Mesenchymal stem cell (in vitro differentiated cells and primary cell): Measurements from ENCODE around the gene PSMB11.

ENCODE experiments used
- DNase-seq: peaks from one replicate; pipeline ENCODE4 v3.0.0-alpha.2; 2013
- H2AFZ ChIP-seq: one replicate; pipeline ENCODE4 v1.6.1; 2013; ENCODE audit warnings: low read depth, mild to moderate bottlenecking, control low read depth, inconsistent platforms, low read length, moderate library complexity
- H2AK5ac ChIP-seq: 2 replicates; pipeline ENCODE4 v1.6.1; 2013; ENCODE audit warnings: low read length, moderate library complexity, mild to moderate bottlenecking, inconsistent platforms; ENCODE audit not compliant: severe bottlenecking
- H2BK120ac ChIP-seq: one replicate; pipeline ENCODE4 v1.6.1; 2013; ENCODE audit warnings: low read depth, mild to moderate bottlenecking, inconsistent platforms, low read length, moderate library complexity
- H2BK12ac ChIP-seq, 2 experiments: one replicate each; pipeline ENCODE4 v1.6.1; 2013; ENCODE audit warnings: inconsistent platforms in 2 of 2, low read length in 2 of 2, mild to moderate bottlenecking in 2 of 2, moderate library complexity in 2 of 2, control low read depth in 1 of 2
- H2BK15ac ChIP-seq: one replicate; pipeline ENCODE4 v1.6.1; 2013; ENCODE audit warnings: mild to moderate bottlenecking, low read depth, inconsistent platforms; ENCODE audit not compliant: poor library complexity, severe bottlenecking
- H2BK5ac ChIP-seq: 2 replicates; pipeline ENCODE4 v1.6.1; 2013; ENCODE audit warnings: low read depth, mild to moderate bottlenecking, low read length, control low read depth, inconsistent platforms; ENCODE audit not compliant: poor library complexity, severe bottlenecking
- H3K14ac ChIP-seq, 2 experiments: one replicate each; pipeline ENCODE4 v1.6.1; 2013; ENCODE audit warnings: inconsistent platforms in 2 of 2, low read length in 2 of 2, control low read depth in 1 of 2, mild to moderate bottlenecking in 1 of 2, moderate library complexity in 1 of 2
- H3K18ac ChIP-seq, 2 experiments: one replicate each; pipeline ENCODE4 v1.6.1; 2013; ENCODE audit warnings: inconsistent platforms in 2 of 2, low read length in 2 of 2, control low read depth in 1 of 2, low read depth in 1 of 2, mild to moderate bottlenecking in 1 of 2
- H3K23ac ChIP-seq, 2 experiments: one replicate each; pipeline ENCODE4 v1.6.1; 2013; ENCODE audit warnings: inconsistent platforms in 2 of 2, low read length in 2 of 2, mild to moderate bottlenecking in 2 of 2, moderate library complexity in 2 of 2, control low read depth in 1 of 2
- H3K27ac ChIP-seq: 2 replicates; pipeline ENCODE4 v1.5.1; 2013; ENCODE audit warnings: mild to moderate bottlenecking, moderate library complexity, low read length, control low read depth, inconsistent platforms; ENCODE audit not compliant: poor library complexity, severe bottlenecking
- H3K27me3 ChIP-seq, 2 experiments: 2 replicates each; pipeline versions ENCODE4 v1.6.1 to v1.7.0; 2013; ENCODE audit warnings: low read length in 2 of 2, mild to moderate bottlenecking in 2 of 2, moderate library complexity in 2 of 2, control low read depth in 1 of 2, inconsistent platforms in 1 of 2; ENCODE audit not compliant: control insufficient read depth in 1 of 2, insufficient read depth in 1 of 2
- H3K36me3 ChIP-seq, 2 experiments: 2 replicates each; pipeline versions ENCODE4 v1.6.1 to v1.7.0; 2013; ENCODE audit warnings: low read length in 2 of 2, control low read depth in 1 of 2, inconsistent platforms in 1 of 2, low read depth in 1 of 2, mild to moderate bottlenecking in 1 of 2; ENCODE audit not compliant: insufficient read depth in 2 of 2, control insufficient read depth in 1 of 2
- H3K4ac ChIP-seq, 2 experiments: one replicate each; pipeline ENCODE4 v1.6.1; 2013; ENCODE audit warnings: inconsistent platforms in 2 of 2, low read length in 2 of 2, mild to moderate bottlenecking in 2 of 2, moderate library complexity in 2 of 2, control low read depth in 1 of 2, low read depth in 1 of 2
- H3K4me1 ChIP-seq: 2 replicates; pipeline ENCODE4 v1.6.1; 2013; ENCODE audit warnings: low read depth, low read length, control low read depth; ENCODE audit not compliant: control insufficient read depth, insufficient read depth
- H3K4me2 ChIP-seq: 2 replicates; pipeline ENCODE4 v1.6.1; 2013; ENCODE audit warnings: low read length, mild to moderate bottlenecking, inconsistent platforms; ENCODE audit not compliant: poor library complexity, severe bottlenecking
- H3K4me3 ChIP-seq, 2 experiments: 2 replicates each; pipeline versions ENCODE4 v1.5.1 to v1.7.0; 2013; ENCODE audit warnings: low read length in 2 of 2, mild to moderate bottlenecking in 2 of 2, control low read depth in 1 of 2, low read depth in 1 of 2; ENCODE audit not compliant: insufficient read depth in 1 of 2
- H3K79me1 ChIP-seq: replicated peaks from 2 replicates; pipeline ENCODE4 v1.6.1; 2013; ENCODE audit warnings: mild to moderate bottlenecking, control low read depth, low read length, inconsistent platforms; ENCODE audit not compliant: poor library complexity, severe bottlenecking
- H3K9ac ChIP-seq: 2 replicates; pipeline ENCODE4 v1.7.0; 2013; ENCODE audit warnings: mild to moderate bottlenecking, low read length, moderate library complexity
- H3K9me3 ChIP-seq: 2 replicates; pipeline ENCODE4 v1.7.0; 2013; ENCODE audit warnings: mild to moderate bottlenecking, low read length; ENCODE audit not compliant: control insufficient read depth
- H4K8ac ChIP-seq: one replicate; pipeline ENCODE4 v1.6.1; 2013; ENCODE audit warnings: inconsistent platforms, mild to moderate bottlenecking, low read length, moderate library complexity
- H4K91ac ChIP-seq: one replicate; pipeline ENCODE4 v1.6.1; 2013; ENCODE audit warnings: mild to moderate bottlenecking, low read length, inconsistent platforms
- WGBS: methylation state at CpG from one replicate; pipeline ENCODE4 v1.1.7; 2013; ENCODE audit warnings: mixed read lengths; 5-methylcytosine and 5-hydroxymethylcytosine counted together

Gene PSMB11

DNA sequence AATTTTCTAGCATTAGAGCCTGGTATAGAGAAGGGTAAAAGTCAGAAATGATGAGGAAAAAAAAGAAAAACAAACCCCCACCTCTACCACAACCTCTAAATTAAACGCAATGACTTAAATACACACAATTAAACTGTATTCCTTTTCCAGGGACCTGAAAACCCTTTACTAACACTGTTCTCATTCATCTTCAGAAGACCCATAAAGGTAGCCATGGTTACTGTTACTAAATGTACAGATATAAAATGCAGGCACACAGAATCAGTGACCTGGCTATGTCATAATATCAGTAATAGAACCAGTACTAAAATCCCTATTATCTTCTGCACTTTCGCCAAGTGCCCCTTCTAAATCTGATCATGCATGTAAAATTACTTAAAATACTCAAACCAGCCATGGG, 51.5 kb downstream of the PSMB11 start:
- Histone ChIP-seq H2BK120ac (no peak overlapping the region), H3K9me3 (no peaks in the 10 kb centered on the region), H3K4me2 (peak overlapping the region; percentile 74), H2BK5ac (no peak overlapping the region), H3K18ac (no peak overlapping the region), H3K23ac (no peak overlapping the region), H4K8ac (no peak overlapping the region), H4K91ac (no peak overlapping the region), H3K9ac (peak overlapping the region; percentile 92), H3K79me1 (peaks cover 3% of the 10 kb centered on the region), H3K36me3 (peaks cover 18 to 65% of the 10 kb centered on the region in 2 experiments), H2AFZ (no peak overlapping the region), H2AK5ac (no peak overlapping the region), H3K4ac (no peak overlapping the region), H3K4me3 (peak overlapping the region in 1 of 2 experiments; percentile 84), H3K4me1 (peaks cover 3% of the 10 kb centered on the region), H2BK15ac (no peak overlapping the region), H3K27me3 (no peaks in the 10 kb centered on the region), H3K14ac (no peak overlapping the region), H3K27ac (no peak overlapping the region), H2BK12ac (no peak overlapping the region)
- 100% methylated on average over 2 of the region's 2 CpGs for WGBS
- DNase-seq = no peak
